ENCODE data around the gene FAM124B.

The FAM124B gene

DNA sequence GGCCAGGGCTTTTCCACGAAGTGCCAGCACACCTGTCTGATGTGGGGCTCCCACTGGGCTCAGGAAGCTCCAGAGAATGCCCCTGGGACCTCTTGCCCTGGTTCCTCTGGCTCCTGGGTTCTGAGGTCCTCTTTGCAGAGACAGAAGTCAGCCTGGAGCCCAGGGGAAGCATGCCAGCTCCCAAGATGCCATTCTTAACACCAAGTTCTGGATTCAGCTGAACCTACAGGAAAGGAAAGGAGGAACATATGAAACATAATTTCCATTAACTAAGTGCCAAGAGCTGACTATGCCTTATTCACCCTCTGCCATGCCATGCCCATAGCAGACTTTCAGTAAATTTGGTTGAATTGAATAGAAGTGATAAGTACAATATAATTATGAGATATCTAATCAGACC lies 21.9 kb downstream of the FAM124B start:
- no peak for DNase-seq

DNA sequence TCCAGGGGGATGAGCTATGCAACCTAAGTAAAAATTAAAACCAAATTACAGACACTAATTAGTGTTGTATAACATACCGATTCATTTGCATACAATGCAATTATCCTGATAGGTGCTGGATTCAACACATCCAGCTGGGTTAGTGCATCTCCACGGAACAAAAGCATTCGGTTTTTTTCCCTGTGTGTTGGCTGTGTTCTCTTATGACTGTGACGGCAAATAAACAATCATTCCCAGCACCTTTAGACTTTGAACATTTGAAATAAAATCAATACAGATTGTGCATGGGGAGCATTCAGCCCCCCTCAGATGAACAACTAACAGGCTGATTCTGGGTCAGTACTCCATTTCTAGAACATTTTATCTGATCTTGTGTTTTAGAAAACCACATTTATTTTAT lies 22.7 kb downstream of the FAM124B start:
- no peak for DNase-seq

DNA sequence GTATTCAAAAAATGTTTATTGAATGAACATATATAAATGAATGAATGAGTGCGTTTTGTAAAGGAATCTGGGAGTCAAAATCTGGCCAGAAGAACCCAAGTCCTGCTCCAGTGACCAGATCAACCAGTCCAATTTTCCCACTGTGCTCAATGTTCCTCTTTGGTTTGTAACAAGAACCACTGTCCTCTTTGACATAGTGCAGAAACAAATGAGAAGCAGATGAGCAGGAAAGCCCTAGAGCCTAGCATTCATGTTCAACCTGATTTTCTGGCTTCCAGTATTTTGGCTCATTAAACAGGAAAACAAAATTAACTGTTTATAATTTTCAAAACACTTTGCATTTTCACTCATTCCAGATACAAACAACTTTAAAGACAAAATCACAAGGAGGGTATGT lies 23.2 kb downstream of the FAM124B start:
- DNase-seq, result no peak

DNA sequence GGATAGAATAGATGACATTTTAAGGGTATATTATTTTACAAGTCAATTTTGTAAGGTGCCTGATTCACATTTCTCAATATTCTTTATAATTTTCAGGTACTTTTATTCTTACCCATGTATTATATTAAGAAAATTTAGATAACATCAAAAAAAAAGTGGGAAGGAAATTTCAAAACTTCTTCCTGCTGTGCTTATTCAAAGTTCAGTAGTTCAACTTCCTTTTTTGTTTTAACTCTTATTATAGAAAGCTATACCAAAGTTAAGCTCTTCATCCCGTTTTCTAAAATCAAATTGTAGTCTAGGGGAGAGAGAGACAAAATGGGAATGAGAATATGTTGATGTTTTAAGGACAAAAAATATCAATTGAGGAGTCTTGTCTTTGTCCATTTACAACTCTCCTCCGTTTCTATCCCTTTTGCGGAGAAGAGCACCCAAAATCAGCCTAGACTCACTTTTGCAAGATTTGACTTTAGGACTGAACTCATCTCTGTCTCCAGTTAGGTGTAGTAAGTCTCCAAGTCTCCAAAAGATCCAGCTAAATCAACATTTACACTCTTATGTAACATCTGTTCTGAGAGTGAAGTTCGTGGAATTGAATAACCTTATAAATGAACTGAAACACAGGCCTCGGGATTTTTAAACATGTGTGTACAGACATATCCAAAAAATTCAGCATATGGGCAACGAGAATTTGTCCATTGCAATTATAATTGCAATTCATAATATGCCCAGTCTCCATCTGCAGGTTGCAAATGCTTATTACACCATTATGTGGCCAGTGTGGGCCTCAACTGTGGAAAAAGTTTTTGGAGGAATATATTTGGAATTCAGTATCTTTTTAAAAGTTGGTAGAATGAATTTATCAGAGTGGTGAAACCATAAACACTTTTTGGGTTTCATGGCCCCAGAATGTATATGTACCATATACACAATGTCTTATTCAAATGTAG lies 23.9 kb downstream of the FAM124B start:
- DNase-seq, result no peak

DNA sequence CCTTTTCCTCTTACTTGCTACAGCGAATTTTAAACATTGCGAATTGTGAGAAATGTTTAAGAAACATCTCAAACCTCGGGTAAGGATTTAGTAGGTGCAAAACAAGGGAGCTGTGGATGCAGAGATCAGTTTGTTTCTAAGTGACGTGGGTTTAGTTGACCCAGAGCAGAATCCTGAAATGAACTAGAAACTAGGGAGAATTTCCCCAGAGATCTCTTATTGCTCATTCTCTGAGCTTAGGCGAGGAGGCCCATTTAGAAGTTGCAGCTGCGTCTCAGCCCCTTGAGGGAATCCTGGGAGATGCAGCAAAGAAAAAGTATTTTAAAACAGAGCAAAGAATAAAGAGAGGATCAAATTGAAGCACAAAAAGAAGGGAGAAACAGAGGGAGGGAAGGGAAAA lies 29.3 kb downstream of the FAM124B start:
- DNase-seq, result no peak

DNA sequence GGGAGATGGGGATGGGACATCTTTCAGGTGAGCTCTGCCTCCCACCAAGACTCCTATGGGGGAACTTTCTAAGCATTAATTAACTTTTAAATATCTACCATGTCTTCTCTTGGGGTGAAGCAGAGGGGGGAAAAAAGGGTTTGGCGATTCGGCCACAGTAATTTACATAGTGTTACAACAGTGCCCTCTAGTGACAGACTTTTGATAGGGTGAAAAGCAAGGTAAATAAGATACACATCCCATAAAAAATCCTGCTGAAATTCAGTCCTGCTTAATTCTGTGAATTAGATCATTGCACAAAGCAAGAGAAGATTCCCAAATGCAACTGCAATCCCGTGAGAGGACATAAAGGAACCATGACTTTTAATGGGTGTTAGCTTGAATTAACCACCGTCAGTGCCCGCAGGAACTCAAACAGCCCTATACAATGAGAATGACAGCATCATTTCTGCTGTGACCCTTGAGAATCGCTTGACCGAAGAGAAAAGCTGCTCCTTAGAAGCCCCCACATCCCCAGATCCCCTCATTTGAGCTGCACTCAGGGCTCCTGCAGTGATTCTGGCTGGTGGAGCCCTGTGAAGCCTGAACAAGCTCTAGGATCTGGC lies 32.8 kb downstream of the FAM124B start:
- peak; percentile 40 for DNase-seq

DNA sequence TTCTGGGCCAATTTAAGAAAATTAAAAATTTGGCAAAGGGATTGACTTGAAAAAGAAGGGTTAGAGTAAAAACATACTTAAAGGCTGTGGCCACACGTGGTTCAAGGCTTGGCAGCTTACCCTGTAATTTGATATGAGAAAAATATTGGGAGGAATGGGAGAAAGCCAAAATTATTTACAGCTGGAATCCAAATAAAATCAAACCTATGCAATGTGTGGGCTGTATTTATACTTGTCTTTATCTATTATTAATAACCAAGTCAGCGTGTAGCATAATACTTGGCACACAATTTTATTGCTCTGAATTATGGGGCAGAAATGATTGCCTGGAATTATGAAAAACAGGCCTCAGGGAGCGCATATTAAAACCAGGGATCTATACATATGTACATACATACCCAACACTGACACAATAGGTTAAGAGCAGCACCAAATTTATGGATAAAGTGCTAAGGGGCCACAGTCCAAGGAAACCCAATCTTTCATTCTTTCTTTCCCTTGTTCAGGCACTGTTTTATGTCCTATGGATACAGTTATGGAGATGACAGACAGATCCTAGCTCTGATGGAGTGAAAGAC lies 35.6 kb downstream of the FAM124B start:
- DNase-seq, result no peak

DNA sequence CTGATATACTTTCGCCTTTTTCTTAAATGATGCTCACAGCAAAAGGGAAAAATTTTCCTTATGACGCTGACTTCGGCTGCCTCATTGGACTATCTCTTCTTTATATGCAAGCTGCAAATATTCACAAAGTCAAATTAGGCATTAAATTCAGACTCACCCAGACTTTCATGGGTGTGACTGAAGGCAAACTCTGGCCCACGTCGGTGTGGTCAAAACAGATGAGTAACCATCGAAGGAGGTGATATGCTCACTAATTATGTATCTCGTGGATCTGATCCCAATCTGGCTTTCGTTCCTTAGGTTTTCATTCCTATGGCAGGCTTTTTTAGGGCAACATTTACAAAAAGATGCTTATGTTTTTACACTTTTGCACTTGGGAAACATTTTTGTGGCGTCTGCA lies 36.6 kb downstream of the FAM124B start:
- no peak for DNase-seq

DNA sequence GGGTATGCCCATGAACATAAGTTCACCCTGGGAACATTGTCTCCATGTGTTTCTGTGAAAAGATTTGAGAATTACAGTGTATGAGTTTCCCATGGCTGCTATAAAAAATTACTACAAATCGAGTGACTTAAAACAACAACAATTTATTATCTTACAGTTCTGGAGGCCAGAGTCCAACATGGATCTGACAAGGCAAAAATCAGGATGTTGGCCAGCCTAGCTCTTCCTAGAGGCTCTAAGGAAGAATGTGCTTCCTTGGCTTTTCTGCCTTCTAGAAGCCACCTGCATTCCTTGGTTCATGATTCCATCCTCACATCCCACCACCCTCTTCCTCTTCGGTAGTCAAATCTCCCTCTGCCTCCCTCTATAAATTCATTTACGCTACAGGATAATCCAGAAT lies 38.6 kb downstream of the FAM124B start:
- DNase-seq, result no peak

DNA sequence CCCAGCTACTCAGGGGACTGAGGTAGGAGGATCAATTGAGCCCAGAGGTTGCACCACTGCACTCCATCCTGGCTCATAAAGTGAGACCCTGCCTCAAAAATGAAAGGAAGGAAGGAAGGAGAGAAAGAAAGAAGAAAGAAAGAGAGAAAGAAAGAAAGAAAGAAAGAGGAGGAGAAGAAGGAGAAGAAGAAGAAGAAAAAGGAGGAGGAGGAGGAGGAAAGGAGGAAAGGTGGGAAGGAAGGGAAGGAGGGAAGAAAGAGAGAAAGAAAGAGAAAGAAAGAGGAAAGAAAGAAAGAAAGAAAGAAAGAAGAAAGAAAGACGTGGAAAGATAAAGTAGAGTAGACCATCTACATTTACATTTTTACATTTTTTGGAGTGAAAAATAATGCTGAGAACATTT lies 39.8 kb downstream of the FAM124B start:
- DNase-seq, result no peak

DNA sequence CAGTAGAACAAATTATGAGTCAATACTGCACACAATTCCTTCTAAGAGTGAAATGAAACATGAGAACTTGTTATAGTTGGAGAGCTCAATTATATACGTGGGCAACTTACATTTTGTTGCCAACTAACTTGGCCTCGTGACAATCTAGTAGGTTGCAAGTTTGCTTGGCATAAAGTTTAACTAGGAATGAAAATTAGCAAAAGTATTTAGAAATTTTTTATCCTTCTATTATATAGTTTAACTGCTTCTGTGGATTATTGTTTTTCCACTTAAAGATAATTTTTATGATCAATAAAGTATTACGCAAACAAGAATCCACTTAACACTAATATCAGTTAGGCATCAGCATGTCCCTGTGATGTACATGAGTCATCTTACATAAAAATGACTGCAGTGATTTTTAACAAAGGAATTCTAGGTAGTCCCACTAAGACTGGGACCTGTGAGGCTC lies 41.1 kb downstream of the FAM124B start:
- no peak for DNase-seq

DNA sequence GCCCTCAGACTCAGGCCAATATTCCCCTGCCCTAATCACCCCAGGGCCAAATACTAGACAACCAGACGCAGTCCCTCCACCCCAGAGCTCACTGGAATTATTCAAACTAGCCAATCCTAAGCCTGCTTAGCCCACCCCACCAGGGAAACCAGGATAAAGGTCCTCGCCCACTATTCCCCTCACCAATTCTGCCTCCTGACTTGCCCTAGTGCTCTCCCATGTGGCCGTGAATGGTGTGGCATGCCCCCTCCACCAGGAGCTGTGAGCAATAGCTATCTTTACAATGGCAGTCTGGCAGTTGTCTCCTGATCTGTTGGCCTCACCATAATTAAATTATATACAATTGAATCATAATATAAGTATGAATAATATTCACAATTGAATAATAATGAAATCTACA lies 42.3 kb downstream of the FAM124B start:
- no peak for DNase-seq

DNA sequence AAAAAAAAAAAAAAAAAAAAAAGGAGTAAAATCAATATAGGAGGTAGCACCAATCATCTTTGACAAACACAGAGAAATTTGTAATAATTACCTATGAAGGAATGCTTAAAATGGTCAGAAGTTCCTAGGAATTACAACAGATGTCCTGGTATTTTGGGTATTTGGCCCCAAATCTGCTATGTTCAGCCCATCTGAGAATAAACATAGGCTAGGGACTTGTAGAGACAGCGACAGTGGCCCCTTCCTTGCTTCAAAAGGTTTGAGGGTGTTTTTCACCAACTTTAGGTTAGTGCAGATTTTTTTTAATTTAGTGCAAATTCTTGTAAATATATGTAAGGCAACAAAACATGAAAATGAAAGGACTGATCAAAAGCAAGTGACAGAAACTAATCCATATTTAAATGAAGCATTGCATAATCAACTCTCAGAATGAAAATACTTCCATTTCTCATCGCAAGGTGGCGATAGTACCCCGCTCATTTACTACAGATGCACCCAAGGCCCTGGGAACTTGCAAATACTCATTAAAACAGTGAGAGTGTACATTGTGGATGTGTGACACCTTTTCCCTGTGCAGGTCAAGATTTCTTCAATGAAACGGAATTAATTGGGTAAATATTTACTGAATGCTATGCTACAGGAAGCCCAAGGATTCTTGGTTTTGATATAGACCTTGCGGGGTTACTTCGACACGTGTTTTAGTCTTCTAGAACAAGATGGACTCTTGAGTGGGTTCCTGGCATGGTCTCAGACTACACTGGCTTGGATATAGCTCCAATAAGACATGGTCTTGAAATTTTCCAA lies 44.6 kb downstream of the FAM124B start:
- peak; percentile 64 for DNase-seq

DNA sequence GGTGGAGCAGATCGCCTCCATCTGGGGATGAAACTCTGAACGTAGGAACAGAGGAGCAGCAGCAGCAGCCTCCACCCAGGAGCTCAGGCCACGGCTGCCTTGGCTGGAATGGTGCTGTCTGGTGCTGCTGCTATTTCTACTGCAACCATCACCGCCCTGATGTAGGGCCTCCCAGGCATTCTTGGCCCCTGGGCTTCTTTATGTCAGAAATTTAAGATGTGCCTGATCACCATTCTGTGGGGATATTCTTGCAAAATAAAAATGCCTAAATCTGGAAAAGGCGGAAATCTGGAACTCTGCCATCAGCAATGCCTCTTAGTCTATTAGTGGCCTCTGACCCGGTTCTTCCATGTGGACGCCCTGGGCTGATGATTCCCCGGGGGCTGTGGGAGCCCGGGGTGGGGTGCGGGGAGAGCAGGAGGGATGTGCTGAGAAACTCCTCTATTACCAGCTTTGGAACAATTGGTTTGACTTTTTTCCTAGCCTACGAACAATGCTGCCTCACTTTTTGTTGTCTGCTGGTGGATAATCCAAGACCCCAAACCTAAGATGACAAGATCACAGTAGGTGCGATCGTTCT lies 47.2 kb downstream of the FAM124B start:
- no peak for DNase-seq

DNA sequence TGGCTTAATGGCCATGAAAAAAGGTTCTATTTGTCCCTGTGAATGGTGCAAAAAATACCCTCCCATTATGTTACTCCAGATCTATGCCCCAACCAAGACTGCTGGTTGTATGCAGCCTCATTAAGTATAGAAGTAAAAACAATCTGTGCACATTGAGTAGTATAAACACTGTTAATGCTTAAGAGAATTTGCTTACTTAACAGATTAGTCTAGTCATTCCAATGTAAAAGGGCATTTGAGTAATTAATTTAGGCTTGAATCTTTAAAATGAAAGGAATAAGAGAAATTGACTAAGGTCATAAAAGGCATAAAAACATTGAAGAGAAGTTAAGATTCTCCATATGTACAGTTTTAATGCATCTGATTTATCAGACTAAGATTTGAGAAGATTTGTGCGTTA lies 51.2 kb downstream of the FAM124B start:
- DNase-seq, result no peak

DNA sequence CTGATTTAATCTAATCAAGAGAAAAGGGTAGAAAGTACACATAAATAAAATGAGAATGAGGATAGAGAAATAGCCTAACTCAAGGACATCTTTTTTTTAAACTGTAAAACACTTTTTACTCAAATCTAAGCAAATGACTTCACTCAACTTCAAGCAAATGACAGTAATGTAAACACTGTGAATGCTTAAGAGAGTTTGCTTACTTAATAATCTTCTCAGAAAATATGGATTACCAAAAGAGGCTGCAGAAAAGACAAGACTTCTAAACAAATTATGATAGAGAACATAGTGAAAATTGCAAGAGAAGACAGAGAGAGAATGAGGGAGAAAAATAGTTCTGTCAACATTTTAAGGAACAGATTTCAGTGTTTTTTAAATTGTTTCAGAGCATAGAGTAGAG lies 52.5 kb downstream of the FAM124B start:
- no peak for DNase-seq

DNA sequence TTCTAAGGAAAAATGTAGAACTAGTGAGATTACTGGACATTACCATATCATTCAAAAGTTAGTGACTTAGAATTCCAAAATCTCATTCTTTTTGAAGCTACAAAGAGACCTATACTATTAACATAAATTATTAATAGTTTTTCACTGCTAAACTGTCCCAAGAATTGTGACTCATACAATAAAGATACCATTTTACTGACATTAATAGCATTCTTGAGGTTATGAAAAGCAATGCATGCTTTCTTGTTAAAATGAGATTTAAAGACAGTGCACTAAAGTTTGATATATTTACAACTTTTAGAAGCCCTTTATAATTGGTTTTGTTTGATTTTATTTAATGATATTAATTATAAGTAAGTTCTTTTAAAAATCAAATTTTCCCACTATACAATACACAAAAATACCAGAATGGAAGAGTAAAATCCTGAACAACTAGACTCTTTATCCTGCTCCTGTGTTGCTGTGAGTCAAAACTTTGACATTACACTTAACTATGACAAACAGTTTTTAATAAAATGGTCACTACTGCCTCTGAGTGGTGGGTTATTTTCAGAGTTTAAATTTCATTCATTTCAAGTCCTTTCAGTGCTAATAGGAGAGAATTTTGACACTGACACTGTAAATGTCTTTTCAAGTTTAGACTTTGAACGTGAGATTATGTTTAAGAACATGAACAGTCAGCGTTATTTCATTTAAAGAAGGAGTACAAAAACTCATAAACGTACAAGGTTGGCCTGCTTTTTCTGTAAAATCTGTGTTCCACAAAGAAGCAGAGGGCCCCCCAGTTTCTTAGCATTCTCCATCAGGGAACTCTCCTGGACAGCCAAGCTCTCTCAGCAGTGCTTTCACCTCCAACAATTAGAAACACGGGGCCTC lies 54.5 kb downstream of the FAM124B start:
- no peak for DNase-seq

DNA sequence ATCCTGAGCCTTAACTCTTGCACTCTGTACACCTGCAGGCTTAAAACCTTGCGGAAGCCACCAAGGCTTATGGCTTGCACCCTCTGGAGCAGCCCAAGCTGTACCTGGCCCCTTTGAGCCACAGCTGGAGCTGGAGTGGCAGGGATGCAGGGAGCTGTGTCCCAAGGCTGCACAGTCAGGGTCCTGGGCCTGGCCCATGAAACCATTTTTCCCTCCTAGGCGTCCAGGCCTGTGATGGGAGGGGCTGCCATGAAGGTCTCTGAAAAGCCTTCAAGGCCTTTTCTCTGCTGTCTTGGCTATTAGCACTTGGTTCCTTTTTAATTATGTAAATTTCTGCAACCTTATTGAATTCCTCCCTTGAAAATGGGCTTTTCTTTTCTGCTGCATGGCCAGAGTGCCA lies 56.4 kb downstream of the FAM124B start:
- DNase-seq, result no peak

DNA sequence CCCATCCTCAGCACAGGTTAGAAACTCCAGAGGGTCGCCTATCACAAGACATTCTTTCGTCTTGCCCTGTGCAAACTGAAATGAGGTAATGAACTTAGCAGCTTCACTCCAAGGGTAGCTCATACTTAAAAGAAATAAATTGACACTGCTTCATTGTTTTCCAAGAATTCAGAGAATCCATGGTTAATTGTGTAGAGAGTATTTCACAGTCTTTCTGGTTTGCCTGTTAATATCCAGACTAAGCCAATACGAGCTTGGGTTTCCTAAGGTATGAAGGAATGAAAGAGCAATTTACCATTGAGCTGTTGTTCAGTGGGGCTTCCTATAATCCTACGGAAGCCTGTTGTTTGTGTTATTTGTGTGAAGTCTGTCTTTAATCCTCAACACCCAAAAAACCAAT lies 58.7 kb downstream of the FAM124B start:
- no peak for DNase-seq

DNA sequence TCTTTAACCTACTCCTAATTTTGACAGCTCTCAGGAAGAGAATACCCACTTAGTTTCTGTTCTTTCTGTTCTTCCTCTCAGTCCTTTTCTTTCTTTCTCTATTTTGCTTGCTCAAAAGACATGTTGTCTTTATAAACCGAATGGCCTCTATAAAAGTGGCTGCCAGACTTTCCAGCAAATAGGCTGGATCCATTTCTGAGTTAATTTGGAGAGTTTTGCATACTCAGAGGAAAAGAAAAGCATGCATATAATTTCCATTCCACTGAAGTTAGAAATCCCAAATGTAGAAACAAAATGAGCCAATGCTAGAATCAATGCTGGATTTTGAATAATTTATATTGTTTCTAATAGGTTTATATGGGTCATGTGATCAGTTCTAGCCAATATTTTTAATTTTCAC lies 65.9 kb downstream of the FAM124B start:
- no peak for DNase-seq

DNA sequence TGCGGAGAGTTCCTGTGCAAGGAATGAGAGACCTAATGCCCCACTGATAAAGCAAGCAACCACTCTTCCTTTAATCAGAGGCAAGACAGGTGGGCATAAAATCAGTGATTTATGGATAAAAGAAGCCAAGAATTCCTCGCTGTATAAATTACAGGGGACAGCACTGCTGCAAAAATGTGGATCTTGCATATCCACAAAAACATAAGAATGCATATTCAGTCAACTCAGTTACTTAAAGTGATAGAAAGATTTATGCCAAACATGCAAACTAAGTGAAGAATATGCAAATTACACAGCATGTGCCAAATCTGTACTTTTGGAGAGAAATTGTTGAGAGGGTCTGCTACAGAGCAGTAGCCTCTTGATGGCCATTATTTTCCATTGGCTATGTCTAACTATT lies 67.2 kb downstream of the FAM124B start:
- no peak for DNase-seq
